GM19023 (cell line): Measurements from ENCODE around the gene SGSM1.
A peak's percentile ranks its signal among the peaks of the same experiment; 100 is the strongest.

Experiments used
- ATAC-seq: cut with Tn5 transposase; IDR thresholded peaks from one replicate; pipeline ENCODE4 v1.9.1; 2021; ENCODE audit warnings: mild to moderate bottlenecking, moderate library complexity; ENCODE audit not compliant: unreplicated experiment

The SGSM1 gene

GRCh38 chr22:24805790-24806662 lies at the start of gene SGSM1:
Gene SGSM1, plus strand, starts transcription at chr22:24806211. Its CDS starts 115 bp downstream, at chr22:24806326.
- peak; percentile 64 for ATAC-seq

- no peak for ATAC-seq
Measured at GRCh38 chr22:24758164-24758799, 47.7 kb upstream of the SGSM1 start.

GRCh38 chr22:24759765-24760164 lies 46.2 kb upstream of the SGSM1 start:
- no peak for ATAC-seq

GRCh38 chr22:24760708-24761306 lies 45.2 kb upstream of the SGSM1 start:
- ATAC-seq, result no peak

- ATAC-seq, result no peak
Measured at GRCh38 chr22:24761888-24762675, 43.9 kb upstream of the SGSM1 start.

GRCh38 chr22:24763872-24764485 lies 42.0 kb upstream of the SGSM1 start:
- no peak for ATAC-seq

GRCh38 chr22:24765166-24765565 lies 40.8 kb upstream of the SGSM1 start:
- ATAC-seq, result no peak

GRCh38 chr22:24768537-24769374 lies 37.3 kb upstream of the SGSM1 start:
- ATAC-seq, result no peak

- ATAC-seq, result no peak
Measured at GRCh38 chr22:24772493-24773220, 33.4 kb upstream of the SGSM1 start.

- ATAC-seq, result no peak
Measured at GRCh38 chr22:24775769-24776492, 30.1 kb upstream of the SGSM1 start.

GRCh38 chr22:24776525-24776924 lies 29.5 kb upstream of the SGSM1 start:
- ATAC-seq, result no peak

- no peak for ATAC-seq
Measured at GRCh38 chr22:24789516-24789915, 16.5 kb upstream of the SGSM1 start.

- no peak for ATAC-seq
Measured at GRCh38 chr22:24791362-24791761, 14.6 kb upstream of the SGSM1 start.

- no peak for ATAC-seq
Measured at GRCh38 chr22:24796056-24796455, 10.0 kb upstream of the SGSM1 start.

- no peak for ATAC-seq
Measured at GRCh38 chr22:24796860-24797259, 9.2 kb upstream of the SGSM1 start.

- no peak for ATAC-seq
Measured at GRCh38 chr22:24801901-24802465, 4.0 kb upstream of the SGSM1 start.

- ATAC-seq, result no peak
Measured at GRCh38 chr22:24803064-24803542, 2.9 kb upstream of the SGSM1 start.

GRCh38 chr22:24806663-24807001 lies 621 bp downstream of the SGSM1 start:
- no peak for ATAC-seq
